GM19238 (cell line): ENCODE results near the gene CLSTN3.

Experiments used
- DNase-seq: peaks from one replicate; pipeline ENCODE4 v3.0.0; 2011; ENCODE audit warnings: low spot score; ENCODE audit not compliant: insufficient read length

The CLSTN3 gene

DNA sequence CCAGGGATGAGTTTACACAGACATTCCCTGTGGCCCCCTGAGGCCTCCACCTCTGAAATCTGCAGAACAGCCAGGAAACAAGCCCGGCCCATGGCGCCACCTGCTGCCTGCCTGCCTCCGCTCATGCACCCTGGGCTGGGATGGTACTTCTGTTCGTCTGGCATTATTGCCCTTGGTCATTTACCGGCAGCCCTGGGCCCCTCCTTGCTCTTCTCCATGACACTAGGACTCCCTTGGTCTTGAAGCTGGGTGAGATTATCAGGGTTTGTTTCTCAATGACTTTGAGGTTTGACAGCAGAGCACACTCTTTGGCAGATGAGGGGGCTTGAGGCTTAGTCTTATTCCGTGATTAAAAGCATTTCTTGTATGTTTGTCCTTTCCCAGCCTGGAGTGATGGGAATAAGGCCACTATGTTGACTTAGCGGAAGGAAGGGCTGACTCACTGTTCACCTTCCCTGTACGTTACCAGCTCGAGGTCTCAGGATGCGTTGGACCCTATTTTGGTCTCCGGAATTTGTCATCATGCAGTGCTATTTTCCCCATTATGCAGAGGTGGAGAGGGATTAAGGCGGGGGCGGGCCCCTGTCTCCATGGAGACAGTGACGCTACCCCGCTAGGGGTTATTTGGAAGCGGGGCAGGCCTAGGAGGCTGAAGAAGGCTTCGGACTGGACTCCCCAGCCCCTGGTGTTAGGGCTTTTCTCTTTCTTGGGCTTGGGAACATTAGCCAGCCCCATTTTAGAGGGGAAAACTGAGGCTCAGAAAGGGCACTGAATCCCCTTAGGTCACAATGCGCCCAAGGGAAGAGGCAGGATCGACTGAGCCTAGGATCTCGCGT lies 58.6 kb downstream of the CLSTN3 start:
- peak; percentile 33 for DNase-seq

DNA sequence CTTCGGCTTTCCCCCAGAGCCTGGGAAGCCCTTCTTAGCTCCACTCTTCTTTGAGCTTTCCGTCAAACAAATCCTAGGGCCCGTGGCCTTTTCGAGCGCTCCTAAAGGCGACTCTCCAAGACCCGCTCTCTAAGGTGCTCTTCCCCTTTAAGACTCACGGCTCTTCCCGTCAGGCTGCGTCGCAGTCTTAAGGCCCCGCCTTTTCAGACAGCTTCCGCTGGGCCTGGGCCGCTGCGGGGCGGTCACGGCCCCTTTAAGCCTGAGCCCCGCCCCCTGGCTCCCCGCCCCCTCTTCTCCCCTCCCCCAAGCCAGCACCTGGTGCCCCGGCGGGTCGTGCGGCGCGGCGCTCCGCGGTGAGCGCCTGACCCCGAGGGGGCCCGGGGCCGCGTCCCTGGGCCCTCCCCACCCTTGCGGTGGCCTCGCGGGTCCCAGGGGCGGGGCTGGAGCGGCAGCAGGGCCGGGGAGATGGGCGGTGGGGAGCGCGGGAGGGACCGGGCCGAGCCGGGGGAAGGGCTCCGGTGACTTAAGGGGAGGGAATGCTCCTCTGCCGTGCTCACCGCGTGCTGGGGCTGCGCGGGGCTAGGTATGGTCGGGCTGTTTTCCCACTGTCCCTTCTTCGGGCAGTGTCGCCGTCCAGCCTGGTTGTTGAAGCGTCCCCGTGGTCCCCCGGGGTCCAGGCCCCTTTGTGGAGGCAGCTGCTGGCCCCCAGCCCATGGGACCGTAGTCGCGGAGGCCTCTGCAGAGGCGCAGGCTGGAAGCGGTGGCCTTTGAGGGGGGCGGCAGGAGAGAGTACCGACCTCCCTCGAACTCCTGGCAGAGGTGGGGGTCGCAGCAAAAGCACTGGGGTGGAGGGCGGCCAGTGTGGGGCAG lies 59.5 kb downstream of the CLSTN3 start, which contains the start of gene PEX5:
Gene PEX5 (plus strand): TSS at position 289 of the 870 bp plus-strand sequence. CDS start 692 bp downstream, outside the sequence.
- peak; percentile 91 for DNase-seq

DNA sequence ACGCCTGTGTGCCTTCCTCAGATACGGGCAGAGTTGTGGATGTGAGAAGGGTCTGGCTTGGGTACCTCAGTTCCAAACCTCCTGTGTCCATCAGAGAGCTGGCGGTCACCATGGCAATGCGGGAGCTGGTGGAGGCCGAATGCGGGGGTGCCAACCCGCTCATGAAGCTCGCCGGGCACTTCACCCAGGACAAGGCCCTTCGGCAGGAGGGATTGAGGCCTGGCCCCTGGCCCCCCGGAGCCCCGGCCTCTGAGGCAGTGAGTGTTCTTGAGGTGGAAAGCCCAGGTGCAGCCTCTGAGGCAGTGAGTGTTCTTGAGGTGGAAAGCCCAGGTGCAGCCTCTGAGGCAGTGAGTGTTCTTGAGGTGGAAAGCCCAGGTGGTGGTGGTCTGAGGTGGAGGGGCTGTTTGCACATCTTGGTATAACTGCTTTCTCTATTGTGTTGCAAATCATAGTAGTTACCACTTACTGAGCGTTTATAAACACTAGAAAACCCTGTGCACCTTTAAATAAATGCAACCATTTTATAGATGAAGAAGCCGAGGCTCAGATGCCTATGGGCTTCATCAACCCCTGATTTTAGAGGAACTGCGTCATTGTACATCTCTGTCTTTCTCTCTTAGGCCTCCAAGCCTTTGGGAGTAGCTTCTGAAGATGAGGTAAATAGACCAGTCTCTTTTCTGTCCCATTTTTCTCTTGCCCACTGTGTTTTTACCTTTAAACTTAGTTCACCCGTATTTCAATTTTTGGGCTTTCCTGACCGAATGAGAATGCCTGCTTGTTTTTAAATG lies 60.3 kb downstream of the CLSTN3 start:
- DNase-seq, result no peak

DNA sequence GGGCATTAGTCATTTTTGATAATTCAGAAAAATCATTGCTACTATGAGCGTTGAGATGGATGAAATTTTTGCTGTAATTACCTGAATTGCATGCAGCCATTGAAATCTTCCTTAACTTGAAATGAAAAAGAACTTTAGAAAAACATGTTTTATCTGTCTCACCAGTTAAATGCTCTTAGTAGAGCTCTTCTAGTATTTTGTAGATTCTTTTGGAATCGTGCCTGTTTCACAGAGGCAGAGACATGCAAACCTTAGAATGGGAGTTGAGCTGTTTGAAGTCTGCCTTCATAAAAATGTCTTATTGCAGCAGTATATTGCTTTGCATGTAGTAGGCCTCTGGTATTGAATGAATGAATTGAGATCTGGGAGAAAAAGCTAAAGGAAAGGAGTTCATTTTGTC lies 63.5 kb downstream of the CLSTN3 start:
- no peak for DNase-seq

DNA sequence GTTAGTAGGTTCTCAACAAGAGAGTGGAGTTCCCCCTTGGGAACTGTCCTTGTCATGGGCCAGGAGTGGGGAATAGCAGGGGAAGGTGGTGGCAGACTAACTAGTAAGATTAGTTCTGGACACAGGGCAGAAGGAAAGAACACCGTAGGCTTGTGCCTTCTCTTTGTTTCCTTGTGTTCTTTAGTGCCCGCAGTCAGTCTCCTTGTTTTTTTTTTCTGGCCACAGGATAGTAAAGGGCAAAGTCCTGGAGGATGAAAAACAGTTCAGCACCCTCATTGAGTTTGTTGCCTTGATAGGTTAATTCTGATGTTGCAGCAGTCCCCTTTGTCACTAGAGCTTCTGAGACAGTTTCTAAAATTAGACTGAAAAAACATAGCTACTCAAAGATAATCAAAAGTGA lies 67.7 kb downstream of the CLSTN3 start:
- DNase-seq, result no peak

DNA sequence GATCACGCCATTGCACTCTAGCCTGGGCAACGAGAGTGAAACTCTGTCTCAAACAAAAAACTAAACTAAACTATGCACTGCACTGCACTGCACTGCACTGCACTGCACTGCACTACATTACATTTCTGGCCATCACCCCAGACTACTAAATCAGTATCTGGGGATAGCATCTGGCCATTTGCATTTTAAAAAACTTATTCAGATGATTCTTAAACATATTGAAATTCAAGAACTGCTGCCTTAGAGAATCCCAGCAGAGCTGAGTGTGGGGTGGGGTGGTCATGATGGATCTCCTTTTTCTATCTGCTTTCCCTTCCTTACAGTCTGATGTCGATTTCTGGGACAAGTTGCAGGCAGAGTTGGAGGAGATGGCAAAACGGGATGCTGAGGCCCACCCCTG lies 72.9 kb downstream of the CLSTN3 start:
- DNase-seq, result no peak

DNA sequence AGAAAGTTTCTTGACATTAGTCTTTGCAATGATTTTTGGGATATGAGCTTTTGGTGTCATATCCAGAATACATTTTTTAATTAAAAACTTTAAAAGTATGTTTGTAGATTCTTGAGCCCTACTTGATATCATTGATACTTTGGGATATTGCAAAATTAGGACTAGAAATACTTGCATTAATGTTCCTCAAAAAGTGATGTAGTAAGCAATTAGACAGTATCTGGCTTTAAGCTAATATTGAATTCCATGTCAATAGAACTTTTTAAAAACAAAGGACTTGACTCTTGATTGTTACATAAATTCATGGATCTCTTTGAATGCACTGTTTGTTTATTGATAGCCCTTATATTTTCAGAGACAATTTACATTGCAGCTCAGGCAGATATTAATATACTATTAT lies 74.9 kb downstream of the CLSTN3 start:
- no peak for DNase-seq

DNA sequence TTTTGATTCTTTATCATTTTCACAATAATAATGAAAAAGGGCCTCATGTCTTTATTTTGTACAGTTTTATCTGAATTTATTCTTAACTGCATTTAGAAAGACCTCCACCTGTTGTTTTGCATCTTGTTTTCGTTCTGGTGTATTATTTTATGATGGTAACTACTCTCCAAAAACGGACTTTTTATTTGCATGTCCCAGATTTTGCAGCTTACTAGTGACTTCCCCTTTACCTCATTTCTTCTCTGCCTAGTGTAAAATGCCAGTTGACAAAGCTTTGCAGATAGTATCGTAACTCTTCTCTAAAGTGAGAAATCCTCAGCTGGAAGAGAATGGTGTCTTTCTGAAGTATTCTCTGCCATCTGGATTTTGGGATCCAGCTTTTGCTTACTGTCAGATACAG lies 76.5 kb downstream of the CLSTN3 start:
- no peak for DNase-seq

DNA sequence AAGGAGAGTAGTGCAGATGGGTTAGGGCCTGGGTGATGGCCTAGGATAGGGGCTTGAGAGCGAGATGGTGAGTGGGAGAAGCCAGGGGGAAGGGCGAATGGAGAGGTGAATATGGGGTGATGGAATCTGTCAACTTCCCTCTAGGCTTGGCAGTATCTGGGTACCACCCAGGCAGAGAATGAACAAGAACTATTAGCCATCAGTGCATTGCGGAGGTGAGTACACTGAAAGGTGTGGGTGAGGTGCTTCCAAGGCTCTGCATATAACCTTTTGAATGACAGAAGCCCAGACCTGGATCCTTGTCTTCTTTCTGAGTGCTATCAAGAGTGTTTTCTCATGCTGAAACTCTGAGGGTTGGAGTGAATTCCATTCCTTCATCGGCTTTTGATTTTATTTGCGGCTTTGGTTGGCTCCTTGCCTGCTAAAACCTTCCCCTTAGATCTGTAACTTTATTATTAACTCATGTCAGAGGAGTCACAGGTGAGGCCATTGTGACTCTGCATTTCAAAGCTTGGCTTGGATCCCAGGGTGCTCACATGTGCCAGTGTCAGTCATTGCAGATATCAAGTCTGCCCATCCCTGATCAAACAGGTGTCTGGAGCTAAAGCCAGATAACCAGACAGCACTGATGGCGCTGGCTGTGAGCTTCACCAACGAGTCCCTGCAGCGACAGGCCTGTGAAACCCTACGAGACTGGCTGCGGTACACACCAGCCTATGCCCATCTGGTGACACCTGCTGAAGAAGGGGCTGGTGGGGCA lies 77.9 kb downstream of the CLSTN3 start:
- DNase-seq, result no peak
